Upper lobe of left lung (tissue), 4 donors: ENCODE measurements around the gene SLC2A3.
"Not testable (repeated sequence)": the region's sequence is repeated elsewhere in the genome, so short reads cannot be mapped to it uniquely, and the experiment has no call there.

Source experiments
- EP300 ChIP-seq, 4 donors: sonication (generic); formaldehyde crosslinking; IDR thresholded peaks; one replicate each; pipeline ENCODE4 v1.5.1; 2017; ENCODE audit warnings: antibody characterized with exemption in 4 of 4, control low read depth in 2 of 4
- POLR2A ChIP-seq, 4 donors: fragments of 450-650 bp; IDR thresholded peaks; one replicate each; pipeline ENCODE4 v1.5.1; 2016 to 2017; ENCODE audit warnings: antibody characterized with exemption in 4 of 4, mild to moderate bottlenecking in 2 of 4
- POLR2AphosphoS5 ChIP-seq, 2 donors: sonication (generic); formaldehyde crosslinking; IDR thresholded peaks; one replicate each; pipeline ENCODE4 v1.5.1; 2017; ENCODE audit warnings: antibody characterized with exemption in 2 of 2
- TF ChIP-seq, protein P1 (sequence below), 6 experiments: fragments of 450-650 bp in 4 of 6; fragments of 200-600 bp in 2 of 6; sonication (generic) in 2 of 6; IDR thresholded peaks; one replicate each; pipeline ENCODE4 v1.5.1; 2016 to 2019; ENCODE audit warnings: antibody characterized with exemption in 6 of 6

DNA sequence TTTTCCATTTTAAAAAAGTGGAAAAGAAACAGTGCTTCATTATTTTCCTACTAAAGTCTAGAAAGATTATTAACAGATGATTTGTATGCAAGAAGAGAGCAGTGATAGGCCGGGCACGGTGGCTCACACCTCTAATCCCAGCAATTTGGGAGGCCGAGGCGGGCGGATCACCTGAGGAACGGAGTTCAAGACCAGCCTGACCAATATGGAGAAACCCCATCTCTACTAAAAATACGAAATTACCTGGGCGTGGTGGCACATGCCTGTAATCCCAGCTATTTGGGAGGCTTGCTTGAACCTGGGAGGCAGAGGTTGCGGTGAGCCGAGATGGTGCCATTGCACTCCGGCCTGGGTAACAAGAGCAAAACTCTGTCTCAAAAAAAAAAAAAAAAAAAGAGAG is 47.0 kb upstream of the SLC2A3 start:
- TF ChIP-seq, protein P1, sequence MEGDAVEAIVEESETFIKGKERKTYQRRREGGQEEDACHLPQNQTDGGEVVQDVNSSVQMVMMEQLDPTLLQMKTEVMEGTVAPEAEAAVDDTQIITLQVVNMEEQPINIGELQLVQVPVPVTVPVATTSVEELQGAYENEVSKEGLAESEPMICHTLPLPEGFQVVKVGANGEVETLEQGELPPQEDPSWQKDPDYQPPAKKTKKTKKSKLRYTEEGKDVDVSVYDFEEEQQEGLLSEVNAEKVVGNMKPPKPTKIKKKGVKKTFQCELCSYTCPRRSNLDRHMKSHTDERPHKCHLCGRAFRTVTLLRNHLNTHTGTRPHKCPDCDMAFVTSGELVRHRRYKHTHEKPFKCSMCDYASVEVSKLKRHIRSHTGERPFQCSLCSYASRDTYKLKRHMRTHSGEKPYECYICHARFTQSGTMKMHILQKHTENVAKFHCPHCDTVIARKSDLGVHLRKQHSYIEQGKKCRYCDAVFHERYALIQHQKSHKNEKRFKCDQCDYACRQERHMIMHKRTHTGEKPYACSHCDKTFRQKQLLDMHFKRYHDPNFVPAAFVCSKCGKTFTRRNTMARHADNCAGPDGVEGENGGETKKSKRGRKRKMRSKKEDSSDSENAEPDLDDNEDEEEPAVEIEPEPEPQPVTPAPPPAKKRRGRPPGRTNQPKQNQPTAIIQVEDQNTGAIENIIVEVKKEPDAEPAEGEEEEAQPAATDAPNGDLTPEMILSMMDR (IDR thresholded peaks at IDR 0.05), result not testable (repeated sequence)
- TF ChIP-seq POLR2A, POLR2AphosphoS5, EP300 (IDR thresholded peaks at IDR 0.05): not testable (repeated sequence)
